H1 (cell line): ENCODE measurements around the gene TMEM255A. TPM values are rescaled to one million over a fixed set of nuclear protein-coding genes. Genes with fewer than 3 reads are reported as not detected.

Source experiments
- CTCF ChIA-PET: fragments of 300-600 bp; sonication (Branson Sonifier 250); formaldehyde crosslinking; loops from one replicate; lab custom pipeline; 2021; ENCODE audit not compliant: partially characterized antibody; lab: Charles Lee
- POLR2A ChIA-PET: fragments of 300-600 bp; sonication (Branson Sonifier 250); formaldehyde crosslinking; loops from one replicate; lab custom pipeline; 2021; ENCODE audit warnings: inconsistent platforms; ENCODE audit not compliant: partially characterized antibody; lab: Charles Lee
- DNase-seq, 2 experiments: peaks; one replicate each; pipeline versions ENCODE4 v3.0.0 to v3.0.0-alpha.2; 2010 to 2022; ENCODE audit warnings: low spot score in 2 of 2, low read depth in 1 of 2, mixed read lengths in 1 of 2
- FAIRE-seq: peaks from 2 replicates; lab custom pipeline; 2011; peaks lifted over from hg19 to GRCh38; lab: Jason Lieb, UNC
- H2AFZ ChIP-seq: 2 replicates; pipeline ENCODE4 v1.8.1; 2012; ENCODE audit warnings: low read length, inconsistent platforms
- H2AK5ac ChIP-seq: 2 replicates; pipeline ENCODE4 v1.6.1; 2013; ENCODE audit warnings: low read depth, low read length
- H2BK120ac ChIP-seq: replicated peaks from 2 replicates; pipeline ENCODE3; 2013; ENCODE audit warnings: low read depth, low read length, inconsistent platforms
- H2BK12ac ChIP-seq: 2 replicates; pipeline ENCODE4 v1.6.1; 2013; ENCODE audit warnings: low read depth, low read length
- H2BK15ac ChIP-seq: 2 replicates; pipeline ENCODE4 v1.6.1; 2013; ENCODE audit warnings: low read length
- H2BK20ac ChIP-seq: 2 replicates; pipeline ENCODE4 v1.6.1; 2013; ENCODE audit warnings: low read length
- H2BK5ac ChIP-seq: 2 replicates; pipeline ENCODE4 v1.6.1; 2013; ENCODE audit warnings: low read depth, low read length
- H3K14ac ChIP-seq: 2 replicates; pipeline ENCODE4 v1.6.1; 2013; ENCODE audit warnings: inconsistent platforms; ENCODE audit not compliant: insufficient read length
- H3K18ac ChIP-seq: 2 replicates; pipeline ENCODE4 v1.6.1; 2013; ENCODE audit warnings: low read length; ENCODE audit errors: extremely low read depth
- H3K23ac ChIP-seq: 2 replicates; pipeline ENCODE4 v1.6.1; 2013; ENCODE audit warnings: inconsistent platforms; ENCODE audit not compliant: insufficient read length
- H3K23me2 ChIP-seq: 2 replicates; pipeline ENCODE4 v1.6.1; 2013; ENCODE audit warnings: low read depth, low read length
- H3K27ac ChIP-seq: 2 replicates; pipeline ENCODE4 v1.6.1; 2011; ENCODE audit warnings: low read depth, low read length, inconsistent platforms
- H3K27me3 ChIP-seq, 4 experiments: replicated peaks in 1 of 4; 1 replicate in 1 of 4; 2 replicates in 3 of 4; pipeline versions ENCODE4 v1.6.1 to v1.8.1; 2011 to 2013; ENCODE audit warnings: low read length in 3 of 4, mild to moderate bottlenecking in 3 of 4, inconsistent platforms in 2 of 4, mixed read lengths in 2 of 4, moderate library complexity in 1 of 4; ENCODE audit not compliant: control insufficient read depth in 3 of 4, insufficient read depth in 3 of 4; ENCODE audit errors: extremely low read depth in 1 of 4
- H3K36me3 ChIP-seq, 4 experiments: 2 replicates each; pipeline versions ENCODE4 v1.6.1 to v1.8.1; 2011 to 2013; ENCODE audit warnings: mild to moderate bottlenecking in 4 of 4, low read length in 3 of 4, moderate library complexity in 2 of 4, control low read depth in 1 of 4, inconsistent platforms in 1 of 4; ENCODE audit not compliant: insufficient read depth in 4 of 4, control insufficient read depth in 2 of 4
- H3K4ac ChIP-seq: replicated peaks from 2 replicates; pipeline ENCODE3; 2013; ENCODE audit warnings: low read length, low read depth, mixed read lengths, inconsistent platforms; ENCODE audit not compliant: insufficient read length
- H3K4me1 ChIP-seq, 4 experiments: replicated peaks in 1 of 4; 1 replicate in 1 of 4; 2 replicates in 3 of 4; pipeline versions ENCODE4 v1.6.1 to v1.8.1; 2011 to 2013; ENCODE audit warnings: low read length in 3 of 4, inconsistent platforms in 2 of 4, mixed read lengths in 1 of 4; ENCODE audit not compliant: insufficient read depth in 4 of 4, control insufficient read depth in 3 of 4
- H3K4me2 ChIP-seq, 2 experiments: 2 replicates each; pipeline versions ENCODE4 v1.6.1 to v1.8.1; 2011 to 2013; ENCODE audit warnings: low read depth in 2 of 2, low read length in 2 of 2, control low read depth in 1 of 2, inconsistent platforms in 1 of 2, mild to moderate bottlenecking in 1 of 2; ENCODE audit not compliant: insufficient read depth in 1 of 2
- H3K4me3 ChIP-seq, 4 experiments: fragments of 200-600, 300-600 bp in 1 of 4; sonication (generic), shearing (Covaris generic), sonication (Bioruptor Twin) in 1 of 4; 2 replicates each; pipeline versions ENCODE4 v1.5.1 to v1.8.1; 2011 to 2016; ENCODE audit warnings: low read length in 4 of 4, low read depth in 3 of 4, control low read depth in 2 of 4, inconsistent platforms in 2 of 4, mild to moderate bottlenecking in 2 of 4, mixed read lengths in 1 of 4, moderate library complexity in 1 of 4; ENCODE audit not compliant: insufficient read depth in 2 of 4; ENCODE audit errors: extremely low read depth in 1 of 4
- H3K56ac ChIP-seq: replicated peaks from 2 replicates; pipeline ENCODE3; 2013; ENCODE audit warnings: low read depth, mild to moderate bottlenecking, mixed read lengths, low read length, inconsistent platforms; ENCODE audit not compliant: insufficient read length
- H3K79me1 ChIP-seq: 2 replicates; pipeline ENCODE4 v1.6.1; 2013; ENCODE audit warnings: low read depth, low read length, control low read depth
- H3K79me2 ChIP-seq, 2 experiments: 2 replicates each; pipeline versions ENCODE4 v1.6.1 to v1.8.1; 2012 to 2013; ENCODE audit warnings: low read length in 2 of 2, mild to moderate bottlenecking in 2 of 2, inconsistent platforms in 1 of 2; ENCODE audit not compliant: insufficient read depth in 2 of 2, control insufficient read depth in 1 of 2
- H3K9ac ChIP-seq, 4 experiments: replicated peaks in 1 of 4; 1 replicate in 1 of 4; 2 replicates in 3 of 4; pipeline versions ENCODE4 v1.6.1 to v1.8.1; 2011 to 2013; ENCODE audit warnings: low read depth in 3 of 4, low read length in 3 of 4, control low read depth in 2 of 4, mild to moderate bottlenecking in 2 of 4, moderate library complexity in 2 of 4, inconsistent platforms in 1 of 4; ENCODE audit errors: extremely low read depth in 1 of 4
- H3K9me3 ChIP-seq, 2 experiments: 2 replicates each; pipeline versions ENCODE4 v1.6.1 to v1.8.1; 2012 to 2013; ENCODE audit warnings: mild to moderate bottlenecking in 2 of 2, moderate library complexity in 2 of 2, control low read depth in 1 of 2, inconsistent platforms in 1 of 2, low read depth in 1 of 2, low read length in 1 of 2, mixed read lengths in 1 of 2; ENCODE audit not compliant: insufficient read depth in 2 of 2
- H4K20me1 ChIP-seq, 2 experiments: replicated peaks in 1 of 2; 2 replicates each; pipeline versions ENCODE3 to v1.8.1; 2011 to 2013; ENCODE audit warnings: inconsistent platforms in 2 of 2, low read length in 2 of 2, mild to moderate bottlenecking in 1 of 2; ENCODE audit not compliant: insufficient read depth in 2 of 2, control insufficient read depth in 1 of 2
- H4K5ac ChIP-seq: 2 replicates; pipeline ENCODE4 v1.6.1; 2013; ENCODE audit warnings: low read length, low read depth, mixed read lengths, inconsistent platforms; ENCODE audit not compliant: insufficient read length
- H4K8ac ChIP-seq: 2 replicates; pipeline ENCODE4 v1.8.0; 2013; ENCODE audit warnings: mild to moderate bottlenecking, moderate library complexity, low read length, inconsistent platforms; ENCODE audit not compliant: insufficient read depth; ENCODE audit errors: extremely low read depth
- H4K91ac ChIP-seq: replicated peaks from 2 replicates; pipeline ENCODE3; 2013; ENCODE audit warnings: low read length, mixed read lengths, inconsistent platforms; ENCODE audit not compliant: insufficient read length
- CREB1 ChIP-seq: IDR thresholded peaks from 2 replicates; pipeline ENCODE4 v1.6.1; 2012; ENCODE audit warnings: inconsistent platforms
- KDM5A ChIP-seq: fragments of 200-600 bp; IDR thresholded peaks from 2 replicates; pipeline ENCODE4 v1.7.1; 2012; ENCODE audit warnings: mild to moderate bottlenecking, low read length, inconsistent platforms, mixed read lengths
- MAFK ChIP-seq: IDR thresholded peaks from 2 replicates; pipeline ENCODE4 v1.6.1; 2012; ENCODE audit warnings: low read depth, mild to moderate bottlenecking, improper control_type of control experiment, low read length
- RNF2 ChIP-seq: fragments of 200-900, 300-1000 bp; sonication (generic); IDR thresholded peaks from 2 replicates; pipeline ENCODE4 v1.7.1; 2016; ENCODE audit warnings: borderline replicate concordance, low read depth, mild to moderate bottlenecking, antibody characterized with exemption, low read length; ENCODE audit not compliant: poor library complexity, severe bottlenecking; ENCODE audit errors: missing control alignments
- SIX5 ChIP-seq: IDR thresholded peaks from 2 replicates; pipeline ENCODE4 v1.6.1; 2011; ENCODE audit warnings: mild to moderate bottlenecking, low read depth, low read length
- SP4 ChIP-seq: IDR thresholded peaks from 2 replicates; pipeline ENCODE4 v1.6.1; 2012; ENCODE audit warnings: low read length, inconsistent platforms
- WGBS, 2 experiments: shearing (Covaris generic) in 1 of 2; methylation state at CpG; one replicate each; pipeline versions ENCODE4 v1.1.6 to v1.1.7; 2013 to 2015; ENCODE audit warnings: low lambda C conversion rate in 2 of 2, mixed read lengths in 2 of 2, inconsistent platforms in 1 of 2, low coverage in 1 of 2, missing lambda C conversion rate in 1 of 2; ENCODE audit not compliant: insufficient replicate concordance in 2 of 2, insufficient coverage in 1 of 2, insufficient read length in 1 of 2; ENCODE audit errors: extremely low coverage in 1 of 2, missing lambda C conversion rate in 1 of 2; 5-methylcytosine and 5-hydroxymethylcytosine counted together
- polyA plus RNA-seq, 7 experiments: library from polyadenylated mRNA; depleted of rRNA in 3 of 7; stranded (reverse) in 5 of 7; unstranded in 2 of 7; fragments of >200 nt in 5 of 7; fragments of 200-250 nt in 2 of 7; gene quantifications; 1 replicate in 5 of 7; 2 replicates in 1 of 7; 4 replicates in 1 of 7; pipeline versions ENCODE4 v1.2.1 to v1.2.3, GENCODE V29; 2011 to 2013; ENCODE audit warnings: missing spikeins in 2 of 7, mixed read lengths in 2 of 7
- total RNA-seq: library from RNA; stranded (reverse); fragmentation: NEBNext Ultra II Directional; extraction: Animal tissue kit (Norgen Biotek cat#: 25700); gene quantifications from 2 replicates; pipeline ENCODE4 v1.2.1, GENCODE V29; 2021

TMEM255A gene
- total and polyA plus RNA-seq, 2 of the 8 experiments (the other 6 are each of a cell fraction or from before 2014, with no cell fraction given): 0.73 to 2.3 TPM

GRCh38 chrX:120316587-120317283, 5.5 kb upstream of the TMEM255A start:
- Histone ChIP-seq H3K14ac (no peak overlapping the region), H4K8ac (no peak overlapping the region), H2AK5ac (no peak overlapping the region), H2BK20ac (no peak overlapping the region), H3K27ac (no peak overlapping the region), H3K4ac (no peak overlapping the region), H3K18ac (no peak overlapping the region), H3K36me3 (no peaks in the 10 kb centered on the region), H2BK15ac (no peak overlapping the region), H3K4me2 (no peak overlapping the region), H3K79me2 (no peaks in the 10 kb centered on the region), H3K9me3 (no peaks in the 10 kb centered on the region), H4K20me1 (no peaks in the 10 kb centered on the region), H3K79me1 (no peaks in the 10 kb centered on the region), H4K91ac (no peak overlapping the region), H2BK5ac (no peak overlapping the region), H3K9ac (no peak overlapping the region), H4K5ac (no peak overlapping the region), H3K27me3 (peaks cover 3 to 13% (median 11%) of the 10 kb centered on the region in 4 experiments), H3K23ac (no peak overlapping the region), H3K56ac (no peak overlapping the region), H2BK12ac (no peak overlapping the region), H2AFZ (no peak overlapping the region), H3K23me2 (no peaks in the 10 kb centered on the region), H3K4me3 (no peak overlapping the region), H3K4me1 (no peaks in the 10 kb centered on the region), H2BK120ac (no peak overlapping the region)
- CTCF ChIA-PET: interaction anchor here (1.0 to 1.2 kb wide), 3 partner anchors 130 to 175 kb away, joined by 3 to 4 read pairs (median 3); no protein-coding TSS in a partner anchor
- 84% methylated on average over 5 of the region's 5 CpGs; no CpG with 5 or more reads in 1 of the 2 experiments for WGBS, 2 experiments
- FAIRE-seq (no peak), DNase-seq (no peak)
- POLR2A ChIA-PET: no interaction called here
- TF ChIP-seq SP4 (no peak), CREB1 (no peak), RNF2 (no peak), KDM5A (no peak), MAFK (no peak), SIX5 (no peak)
